ENCODE data around the gene ANKRD44.

ANKRD44 gene

DNA sequence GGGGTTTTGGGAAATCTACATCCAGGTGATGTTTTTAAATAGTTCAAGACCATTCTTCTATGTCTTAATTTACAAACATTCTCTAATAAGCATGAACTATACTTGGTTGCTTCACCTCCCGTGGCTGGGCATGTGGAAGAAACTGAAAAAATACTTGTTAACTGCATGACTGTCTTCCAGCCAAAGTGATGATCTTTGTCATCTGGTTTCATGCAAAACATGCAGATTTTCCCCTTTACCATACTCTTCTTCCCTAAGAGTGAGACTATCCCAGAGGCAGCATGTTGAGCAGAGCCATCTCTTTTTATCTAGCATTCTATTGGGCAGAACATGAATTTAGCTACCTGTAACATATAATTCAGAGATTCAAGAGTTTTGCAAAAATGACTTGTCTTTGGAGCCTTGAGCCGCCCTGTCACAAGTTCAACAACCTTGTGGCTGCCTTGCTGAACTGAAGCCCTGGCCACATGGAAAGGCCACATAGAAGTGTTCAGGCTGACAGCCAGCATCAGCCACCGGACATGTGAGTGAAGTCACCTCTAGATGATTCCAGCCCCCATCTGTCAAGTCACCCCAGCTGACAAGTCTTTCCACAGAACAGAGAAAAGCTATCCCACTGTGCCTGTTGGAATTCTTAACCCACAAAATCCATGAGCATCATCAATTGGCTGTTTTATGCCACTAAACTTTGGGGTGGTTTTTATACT is 142.8 kb downstream of the ANKRD44 start:
- no peak overlapping the region for H3K4me3 ChIP-seq (ENCODE audit: low read length)
- TF ChIP-seq, protein P1, sequence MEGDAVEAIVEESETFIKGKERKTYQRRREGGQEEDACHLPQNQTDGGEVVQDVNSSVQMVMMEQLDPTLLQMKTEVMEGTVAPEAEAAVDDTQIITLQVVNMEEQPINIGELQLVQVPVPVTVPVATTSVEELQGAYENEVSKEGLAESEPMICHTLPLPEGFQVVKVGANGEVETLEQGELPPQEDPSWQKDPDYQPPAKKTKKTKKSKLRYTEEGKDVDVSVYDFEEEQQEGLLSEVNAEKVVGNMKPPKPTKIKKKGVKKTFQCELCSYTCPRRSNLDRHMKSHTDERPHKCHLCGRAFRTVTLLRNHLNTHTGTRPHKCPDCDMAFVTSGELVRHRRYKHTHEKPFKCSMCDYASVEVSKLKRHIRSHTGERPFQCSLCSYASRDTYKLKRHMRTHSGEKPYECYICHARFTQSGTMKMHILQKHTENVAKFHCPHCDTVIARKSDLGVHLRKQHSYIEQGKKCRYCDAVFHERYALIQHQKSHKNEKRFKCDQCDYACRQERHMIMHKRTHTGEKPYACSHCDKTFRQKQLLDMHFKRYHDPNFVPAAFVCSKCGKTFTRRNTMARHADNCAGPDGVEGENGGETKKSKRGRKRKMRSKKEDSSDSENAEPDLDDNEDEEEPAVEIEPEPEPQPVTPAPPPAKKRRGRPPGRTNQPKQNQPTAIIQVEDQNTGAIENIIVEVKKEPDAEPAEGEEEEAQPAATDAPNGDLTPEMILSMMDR (conservative IDR thresholded peaks at IDR 0.05; ENCODE audit: low read depth, low read length): no peak
- DNase-seq (ENCODE audit: low read depth): no peak

DNA sequence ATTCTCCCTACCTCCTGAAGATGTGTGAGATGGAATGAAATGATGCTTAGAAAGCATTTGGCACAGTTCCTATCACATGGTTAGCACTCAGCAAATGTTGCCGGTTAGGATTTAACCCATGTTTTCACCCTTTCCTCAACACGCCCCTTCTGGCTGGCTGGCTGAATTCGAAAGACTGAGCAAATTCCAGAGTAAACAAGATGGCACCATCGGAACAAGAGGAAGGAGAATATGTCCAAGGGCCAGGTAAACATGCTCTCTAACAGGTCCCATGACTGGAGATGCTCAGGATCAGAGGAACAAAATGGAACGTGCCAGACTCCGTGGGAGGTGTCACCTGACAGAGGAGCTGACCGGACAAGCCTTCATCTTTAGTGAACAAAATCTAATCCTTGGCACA is 145.6 kb downstream of the ANKRD44 start:
- H3K4me3 ChIP-seq (ENCODE audit: low read length): no peak overlapping the region
- TF ChIP-seq, protein P1 (conservative IDR thresholded peaks at IDR 0.05; ENCODE audit: low read depth, low read length): no peak
- DNase-seq (ENCODE audit: low read depth): no peak

DNA sequence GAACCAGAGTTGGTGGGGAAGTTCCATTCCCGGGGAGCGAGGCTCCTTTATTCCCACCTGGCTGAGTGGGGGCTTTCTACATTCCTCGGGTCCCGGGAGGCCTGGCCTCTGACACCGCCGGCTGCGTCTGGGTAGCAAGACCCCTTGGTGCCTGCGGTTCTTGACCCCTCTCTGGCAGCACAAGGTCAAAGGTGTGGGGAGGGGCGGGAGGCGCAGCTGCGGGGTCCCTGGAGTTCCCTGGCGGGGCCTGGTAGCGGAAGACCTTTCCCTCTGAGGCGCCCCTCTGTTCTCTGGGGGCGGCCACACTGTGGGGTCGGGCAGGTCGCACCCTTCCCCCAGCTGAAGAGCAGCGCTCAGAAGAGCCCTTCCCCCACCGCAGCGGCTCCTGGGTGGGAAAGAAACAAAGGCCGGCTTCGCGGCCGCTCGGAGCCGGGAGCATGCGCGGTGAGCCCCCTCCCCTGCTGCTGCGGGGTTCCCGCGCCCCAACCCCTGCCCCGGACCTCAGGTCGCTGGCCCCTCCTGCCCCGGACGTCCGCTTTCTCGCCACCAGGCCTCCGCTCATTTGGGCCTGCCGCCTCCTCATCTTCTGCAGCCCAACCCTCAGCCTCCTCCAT is 146.3 kb downstream of the ANKRD44 start:
- no peak for DNase-seq (ENCODE audit: low read depth)
- H3K4me3 ChIP-seq (ENCODE audit: low read length): peak overlapping the region; percentile 45
- TF ChIP-seq, protein P1 (conservative IDR thresholded peaks at IDR 0.05; ENCODE audit: low read depth, low read length): no peak

DNA sequence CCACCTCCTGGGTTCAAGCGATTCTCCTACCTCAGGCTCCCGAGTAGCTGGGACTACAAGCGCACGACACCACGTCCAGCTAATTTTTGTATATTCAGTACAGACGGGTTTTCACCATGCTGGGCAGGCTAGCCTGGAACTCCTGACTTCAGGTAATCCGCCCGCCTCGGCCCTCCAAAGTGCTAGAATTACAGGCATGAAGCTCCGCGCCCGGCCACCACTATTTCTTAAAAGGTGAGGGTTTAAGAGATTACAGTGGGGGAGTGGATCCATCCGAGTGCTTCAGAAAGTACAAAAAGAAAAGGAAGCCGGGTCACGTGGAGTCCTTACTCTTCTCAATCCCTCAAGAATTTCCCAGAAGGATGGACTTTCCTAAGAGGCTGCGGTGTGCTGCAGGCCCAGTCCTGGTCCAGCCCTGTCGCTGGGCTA is 146.9 kb downstream of the ANKRD44 start:
- no peak for DNase-seq (ENCODE audit: low read depth)
- H3K4me3 ChIP-seq (ENCODE audit: low read length): peak overlapping the region; percentile 45
- TF ChIP-seq, protein P1 (conservative IDR thresholded peaks at IDR 0.05; ENCODE audit: low read depth, low read length): no peak

DNA sequence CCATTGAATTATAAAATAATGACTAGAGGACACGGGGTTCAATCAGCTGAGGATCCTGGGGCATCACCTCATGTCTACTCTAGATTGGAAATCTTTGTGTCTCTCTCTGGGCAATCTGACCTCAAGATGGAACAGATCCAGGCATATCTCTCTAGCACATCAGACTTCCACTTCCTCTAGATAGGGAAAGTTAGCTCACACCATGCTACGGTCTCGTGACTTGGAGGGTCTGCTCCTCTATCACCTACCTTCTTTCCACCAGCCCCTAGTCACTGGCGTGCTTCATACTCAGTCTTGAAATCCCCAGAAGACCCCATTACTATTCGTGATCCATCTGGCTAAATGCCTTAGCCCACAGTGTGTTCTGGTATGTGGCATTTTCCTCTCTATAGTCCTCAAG is 148.8 kb downstream of the ANKRD44 start:
- no peak for DNase-seq (ENCODE audit: low read depth)
- TF ChIP-seq, protein P1 (conservative IDR thresholded peaks at IDR 0.05; ENCODE audit: low read depth, low read length): no peak
- no peak overlapping the region for H3K4me3 ChIP-seq (ENCODE audit: low read length)

DNA sequence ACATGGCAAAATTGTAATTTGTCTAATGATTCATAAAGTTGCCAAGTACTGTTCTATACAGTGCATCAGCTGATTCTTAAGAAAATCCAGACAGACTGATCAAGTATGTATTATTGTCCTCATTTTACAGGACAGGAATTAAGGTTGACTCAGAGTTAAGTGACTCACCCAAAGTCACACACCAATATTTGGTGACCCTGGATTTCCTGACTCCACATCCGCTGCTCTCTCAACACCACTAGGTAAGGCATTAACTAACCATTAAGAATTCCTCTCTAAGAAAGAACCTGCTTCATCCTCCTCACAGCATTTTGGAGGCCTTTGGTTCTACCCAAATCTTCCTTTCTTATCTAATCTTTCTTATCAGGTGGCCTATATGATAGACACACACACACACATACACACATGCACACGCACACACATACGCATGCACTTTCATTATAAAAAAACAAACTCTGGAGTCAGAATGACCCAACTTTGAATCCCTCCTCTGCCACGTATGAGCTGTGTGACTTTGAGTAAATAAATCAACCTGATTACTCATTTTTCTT is 150.8 kb downstream of the ANKRD44 start:
- peak; percentile 59 for DNase-seq (ENCODE audit: low read depth)

More for the DNA sequence above, 150.8 kb downstream of the ANKRD44 start:
- TF ChIP-seq, protein P1 (conservative IDR thresholded peaks at IDR 0.05; ENCODE audit: low read depth, low read length): no peak
- no peak overlapping the region for H3K4me3 ChIP-seq (ENCODE audit: low read length)

All from retinal pigment epithelial cell (primary cell).